Effector CD8-positive, alpha-beta T cell (primary cell): ENCODE data around the gene HRH1.
"Not testable (repeated sequence)": the region's sequence is repeated elsewhere in the genome, so short reads cannot be mapped to it uniquely, and the experiment has no call there.

Source experiments
- DNase-seq: peaks from one replicate; lab custom pipeline; 2025; lab: John Stamatoyannopoulos, UW

HRH1 gene

GRCh38 chr3:11140713-11141104 is 13.6 kb upstream of the HRH1 start:
- DNase-seq, result no peak

GRCh38 chr3:11143476-11143875 is 10.8 kb upstream of the HRH1 start:
- DNase-seq, result no peak

- no peak for DNase-seq
These were observed 9.3 kb upstream of the HRH1 start for GRCh38 chr3:11144996-11145395.

- DNase-seq, result no peak
These were observed 8.4 kb upstream of the HRH1 start for GRCh38 chr3:11145888-11146287.

GRCh38 chr3:11146773-11147660 is 7.3 kb upstream of the HRH1 start:
- no peak for DNase-seq

GRCh38 chr3:11150256-11150655 is 4.0 kb upstream of the HRH1 start:
- DNase-seq, result no peak

- DNase-seq, result no peak
These were observed 2.0 kb upstream of the HRH1 start for GRCh38 chr3:11152301-11152700.

GRCh38 chr3:11154953-11155325 is 646 bp downstream of the HRH1 start:
- no peak for DNase-seq

- DNase-seq, result no peak
These were observed 1.2 kb downstream of the HRH1 start for GRCh38 chr3:11155341-11156025.

- no peak for DNase-seq
These were observed 1.7 kb downstream of the HRH1 start for GRCh38 chr3:11156026-11156410.

- DNase-seq, result no peak
These were observed 3.1 kb downstream of the HRH1 start for GRCh38 chr3:11157421-11157820.

- DNase-seq, result no peak
These were observed 5.2 kb downstream of the HRH1 start for GRCh38 chr3:11159421-11159904.

- DNase-seq, result no peak
These were observed 7.4 kb downstream of the HRH1 start for GRCh38 chr3:11161666-11162065.

GRCh38 chr3:11162401-11163345 is 8.4 kb downstream of the HRH1 start:
- DNase-seq, result no peak

GRCh38 chr3:11164607-11165006 is 10.3 kb downstream of the HRH1 start:
- DNase-seq, result no peak

GRCh38 chr3:11165476-11165875 is 11.2 kb downstream of the HRH1 start:
- DNase-seq, result no peak

- not testable (repeated sequence) for DNase-seq
These were observed 12.6 kb downstream of the HRH1 start for GRCh38 chr3:11166807-11167400.

GRCh38 chr3:11167590-11167989 is 13.3 kb downstream of the HRH1 start:
- DNase-seq, result no peak

- DNase-seq, result no peak
These were observed 14.1 kb downstream of the HRH1 start for GRCh38 chr3:11168406-11168805.

- DNase-seq, result no peak
These were observed 14.8 kb downstream of the HRH1 start for GRCh38 chr3:11168881-11169805.
